Lung (tissue), 12 donors: Measurements from ENCODE around the gene TRIM25. TPM values are rescaled to one million over a fixed set of nuclear protein-coding genes. Genes with fewer than 3 reads are reported as not detected.

ENCODE experiments used
- ATAC-seq: fragments of 200-7000 bp; cut with Tn5 transposase; one replicate; pipeline ENCODE4 v1.9.1; 2020; ENCODE audit warnings: moderate number of reproducible peaks; ENCODE audit not compliant: insufficient read depth, low FRiP score
- DNase-seq, 3 donors: peaks; one replicate each; pipeline ENCODE4 v3.0.0-alpha.2; 2013 to 2017
- H3K27ac ChIP-seq, 2 donors: one replicate each; pipeline ENCODE4 v1.5.1; 2013; ENCODE audit warnings: mild to moderate bottlenecking in 2 of 2, moderate library complexity in 2 of 2, control low read depth in 1 of 2, inconsistent platforms in 1 of 2, low read depth in 1 of 2, low read length in 1 of 2
- H3K27me3 ChIP-seq, 3 donors: one replicate each; pipeline ENCODE4 v1.5.1; 2013; ENCODE audit warnings: low read length in 2 of 3; ENCODE audit not compliant: control insufficient read depth in 3 of 3, insufficient read depth in 3 of 3
- H3K36me3 ChIP-seq, 4 donors: one replicate each; pipeline ENCODE4 v1.5.1; 2013; ENCODE audit warnings: low read length in 4 of 4, mild to moderate bottlenecking in 1 of 4, moderate library complexity in 1 of 4; ENCODE audit not compliant: control insufficient read depth in 4 of 4, insufficient read depth in 4 of 4
- H3K4me1 ChIP-seq, 5 donors: one replicate each; pipeline ENCODE4 v1.5.1; 2013; ENCODE audit warnings: low read length in 5 of 5, mild to moderate bottlenecking in 2 of 5, moderate library complexity in 1 of 5; ENCODE audit not compliant: control insufficient read depth in 5 of 5, insufficient read depth in 5 of 5
- H3K4me3 ChIP-seq: one replicate; pipeline ENCODE4 v1.5.1; 2013; ENCODE audit warnings: mild to moderate bottlenecking, control low read depth, moderate library complexity
- H3K9ac ChIP-seq, 2 donors: one replicate each; pipeline ENCODE4 v1.5.1; 2013; ENCODE audit warnings: low read length in 2 of 2, control low read depth in 1 of 2; ENCODE audit not compliant: insufficient read depth in 1 of 2
- H3K9me3 ChIP-seq, 4 donors: one replicate each; pipeline ENCODE4 v1.5.1; 2013; ENCODE audit warnings: low read length in 3 of 4, mild to moderate bottlenecking in 1 of 4, moderate library complexity in 1 of 4; ENCODE audit not compliant: control insufficient read depth in 4 of 4, insufficient read depth in 3 of 4
- WGBS, 2 donors: extraction: QIAGEN DNeasy Blood & Tissue Kit; methylation state at CpG; one replicate each; pipeline ENCODE4 v1.1.7; 2013; 5-methylcytosine and 5-hydroxymethylcytosine counted together
- polyA plus RNA-seq, 2 donors: library from polyadenylated mRNA; stranded (reverse); fragments of 200-250 nt; gene quantifications; one replicate each; pipeline ENCODE4 v1.2.1, GENCODE V29; 2013
- total RNA-seq, 2 donors: library from RNA; depleted of rRNA in 1 of 2; stranded (reverse); fragments of >200 nt in 1 of 2; gene quantifications; one replicate each; pipeline ENCODE4 v1.2.1, GENCODE V29; 2014 to 2021
- TF ChIP-seq, protein P1 (sequence below): IDR thresholded peaks from 2 replicates; pipeline ENCODE4 v1.5.1; 2012; ENCODE audit warnings: mild to moderate bottlenecking; ENCODE audit errors: control extremely low read depth, extremely low read depth
- donor health status: control.
- donor health status: control.
- donor health status: Bipolar disorder and iron deficiency.
- donor health status: healthy.
- donor health status: DM: yes; HTN: yes; CAD: no.

The TRIM25 gene
- total and polyA plus RNA-seq, 4 donors, result 22.7 to 88.7 (median 43.7) TPM

DNA sequence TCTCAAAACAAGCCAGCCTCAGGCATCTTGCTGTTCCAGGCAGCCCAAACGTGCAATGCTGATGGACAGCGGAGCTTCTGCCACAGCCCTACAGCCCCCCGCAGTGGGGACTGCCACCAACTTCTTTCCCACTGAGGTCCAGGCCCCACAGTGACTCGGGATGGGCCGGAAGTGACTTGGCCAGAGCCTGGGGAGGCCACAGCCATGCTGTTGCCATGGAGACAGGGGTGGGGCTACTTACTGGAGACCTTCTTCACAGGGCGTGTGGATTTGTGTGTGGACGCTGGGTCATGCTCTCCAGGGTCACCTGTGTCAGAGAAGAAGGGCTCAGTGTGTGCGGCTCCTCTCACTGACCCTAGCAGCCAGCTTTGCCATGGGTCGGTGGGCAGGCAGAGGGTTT lies 15.0 kb downstream of the TRIM25 start:
- Histone ChIP-seq H3K36me3 (peaks cover 17 to 68% (median 29%) of the 10 kb centered on the region in 4 donors), H3K9me3 (no peaks in the 10 kb centered on the region), H3K4me3 (no peak overlapping the region), H3K9ac (no peak overlapping the region), H3K27ac (no peak overlapping the region), H3K4me1 (no peaks in the 10 kb centered on the region), H3K27me3 (no peaks in the 10 kb centered on the region)
- ATAC-seq (no peak), DNase-seq (no peak)
- TF ChIP-seq, protein P1, sequence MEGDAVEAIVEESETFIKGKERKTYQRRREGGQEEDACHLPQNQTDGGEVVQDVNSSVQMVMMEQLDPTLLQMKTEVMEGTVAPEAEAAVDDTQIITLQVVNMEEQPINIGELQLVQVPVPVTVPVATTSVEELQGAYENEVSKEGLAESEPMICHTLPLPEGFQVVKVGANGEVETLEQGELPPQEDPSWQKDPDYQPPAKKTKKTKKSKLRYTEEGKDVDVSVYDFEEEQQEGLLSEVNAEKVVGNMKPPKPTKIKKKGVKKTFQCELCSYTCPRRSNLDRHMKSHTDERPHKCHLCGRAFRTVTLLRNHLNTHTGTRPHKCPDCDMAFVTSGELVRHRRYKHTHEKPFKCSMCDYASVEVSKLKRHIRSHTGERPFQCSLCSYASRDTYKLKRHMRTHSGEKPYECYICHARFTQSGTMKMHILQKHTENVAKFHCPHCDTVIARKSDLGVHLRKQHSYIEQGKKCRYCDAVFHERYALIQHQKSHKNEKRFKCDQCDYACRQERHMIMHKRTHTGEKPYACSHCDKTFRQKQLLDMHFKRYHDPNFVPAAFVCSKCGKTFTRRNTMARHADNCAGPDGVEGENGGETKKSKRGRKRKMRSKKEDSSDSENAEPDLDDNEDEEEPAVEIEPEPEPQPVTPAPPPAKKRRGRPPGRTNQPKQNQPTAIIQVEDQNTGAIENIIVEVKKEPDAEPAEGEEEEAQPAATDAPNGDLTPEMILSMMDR, result no peak
- WGBS, 2 donors, result 71 to 76% methylated on average over 9 of the region's 9 CpGs

- Histone ChIP-seq H3K27me3 (no peaks in the 10 kb centered on the region), H3K9me3 (no peaks in the 10 kb centered on the region), H3K4me1 (no peaks in the 10 kb centered on the region), H3K9ac (no peak overlapping the region), H3K36me3 (peaks cover 10 to 73% (median 24%) of the 10 kb centered on the region in 4 donors), H3K27ac (no peak overlapping the region), H3K4me3 (no peak overlapping the region)
- DNase-seq (no peak), ATAC-seq (no peak)
- TF ChIP-seq, protein P1, result no peak
- WGBS, 2 donors, result 92 to 94% methylated on average over 14 of the region's 14 CpGs
Observed at GRCh38 chr17:56897646-56898424, 16.0 kb downstream of the TRIM25 start.

GRCh38 chr17:56896968-56897359 lies 16.9 kb downstream of the TRIM25 start:
- no peak for DNase-seq
- TF ChIP-seq, protein P1, result no peak
- no peak for ATAC-seq

More at GRCh38 chr17:56896968-56897359, 16.9 kb downstream of the TRIM25 start:
- Histone ChIP-seq H3K27ac (no peak overlapping the region), H3K9me3 (no peaks in the 10 kb centered on the region), H3K9ac (no peak overlapping the region), H3K4me3 (no peak overlapping the region), H3K27me3 (no peaks in the 10 kb centered on the region), H3K36me3 (peaks cover 12 to 70% (median 22%) of the 10 kb centered on the region in 4 donors), H3K4me1 (no peaks in the 10 kb centered on the region)
- 88 to 90% methylated on average over 4 of the region's 4 CpGs for WGBS, 2 donors
